ENCODE data around the gene FGD2. TPM values are rescaled to one million over a fixed set of nuclear protein-coding genes. Genes with fewer than 3 reads are reported as not detected.
A peak's percentile ranks its signal among the peaks of the same experiment; 100 is the strongest.

Gene FGD2
- total and polyA plus RNA-seq, 9 of the 15 experiments (the other 6 are each of a cell fraction or from before 2014, with no cell fraction given), result 0.09 TPM; not detected in 8

DNA sequence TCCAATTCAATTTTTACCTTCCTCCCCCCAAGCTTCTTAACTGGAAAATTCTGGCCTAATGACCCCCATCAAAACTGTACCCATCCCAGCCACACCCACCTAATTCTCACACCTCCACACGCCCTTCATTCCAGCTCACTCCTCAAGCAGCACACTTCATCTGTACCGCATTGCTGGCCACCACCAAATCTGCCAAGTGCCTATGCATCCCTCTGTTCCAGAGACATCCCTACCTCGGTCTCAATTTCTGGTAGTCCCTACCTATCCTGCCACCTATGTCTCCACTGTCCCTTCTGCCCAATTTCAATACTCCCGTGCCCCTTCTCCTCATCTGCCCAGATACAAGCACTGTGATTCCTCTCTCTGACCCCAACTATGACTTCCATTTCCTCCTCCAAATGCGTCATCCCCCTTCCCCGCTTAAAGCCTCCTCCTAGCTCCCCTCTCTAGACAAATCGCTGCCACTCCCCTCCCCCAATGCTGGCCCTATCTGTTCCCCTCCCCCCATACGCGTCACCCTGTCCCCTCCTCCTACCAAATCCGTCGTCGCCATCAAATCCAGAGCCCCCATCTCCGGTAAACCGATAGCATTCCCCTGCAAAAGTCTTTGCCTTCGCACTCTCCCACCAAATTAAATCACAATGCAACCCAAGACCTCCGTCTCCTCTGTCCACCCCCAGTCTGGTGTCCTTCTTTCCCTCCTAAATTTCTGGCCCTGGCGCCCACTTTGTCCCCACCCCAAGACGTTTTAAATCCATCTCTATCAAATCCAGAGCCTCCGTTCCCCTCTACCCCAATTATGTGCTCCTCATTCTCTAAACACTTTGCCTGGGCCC is 20.7 kb upstream of the FGD2 start (continued):
- TF ChIP-seq PML (IDR thresholded peaks at IDR 0.05; ENCODE audit: low read length) (peak; percentile 31; the same call in 1 of the 2 replicates), SMARCB1 (IDR thresholded peaks at IDR 0.05; ENCODE audit: insufficient read length, low read depth) (no peak), PREB (CRISPR knock-in tag; IDR thresholded peaks at IDR 0.05) (no peak), PURB (CRISPR knock-in tag; IDR thresholded peaks at IDR 0.05; ENCODE audit: low read depth) (no peak), SMARCE1 (IDR thresholded peaks at IDR 0.05) (no peak; the same call in none of the 2 replicates), ZNF324 (CRISPR knock-in tag; IDR thresholded peaks at IDR 0.05) (no peak), ZNF561 (CRISPR knock-in tag; conservative IDR thresholded peaks at IDR 0.05) (no peak), PRDM10 (IDR thresholded peaks at IDR 0.05; ENCODE audit: partially characterized antibody) (peak; percentile 43), BMI1 (IDR thresholded peaks at IDR 0.05; ENCODE audit: low read length) (no peak), MLX (CRISPR knock-in tag; conservative IDR thresholded peaks at IDR 0.05) (no peak), ZNF354B (CRISPR knock-in tag; IDR thresholded peaks at IDR 0.05) (no peak), SIN3A (IDR thresholded peaks at IDR 0.05; ENCODE audit: borderline replicate concordance in 2 of 2, control insufficient read depth in 1 of 2, low read depth in 2 of 2, low read length in 2 of 2) (no peak), E4F1 (CRISPR knock-in tag; IDR thresholded peaks at IDR 0.05; ENCODE audit: borderline replicate concordance) (no peak), HDAC1 (IDR thresholded peaks at IDR 0.05) (peak in 1 of 2 experiments; percentile 23; a peak in 1 of 4 replicates), FOXK2 (conservative IDR thresholded peaks at IDR 0.05 in 1 of 2, IDR thresholded peaks at IDR 0.05 in 1 of 2; ENCODE audit: low read depth in 2 of 2) (0 out of 4 replicates have a peak, but pooled peaks of 1 of the 2 experiments have one; percentile 19), PHB2 (IDR thresholded peaks at IDR 0.05; ENCODE audit: low read depth) (no peak)
- TF ChIP-seq, protein P1, sequence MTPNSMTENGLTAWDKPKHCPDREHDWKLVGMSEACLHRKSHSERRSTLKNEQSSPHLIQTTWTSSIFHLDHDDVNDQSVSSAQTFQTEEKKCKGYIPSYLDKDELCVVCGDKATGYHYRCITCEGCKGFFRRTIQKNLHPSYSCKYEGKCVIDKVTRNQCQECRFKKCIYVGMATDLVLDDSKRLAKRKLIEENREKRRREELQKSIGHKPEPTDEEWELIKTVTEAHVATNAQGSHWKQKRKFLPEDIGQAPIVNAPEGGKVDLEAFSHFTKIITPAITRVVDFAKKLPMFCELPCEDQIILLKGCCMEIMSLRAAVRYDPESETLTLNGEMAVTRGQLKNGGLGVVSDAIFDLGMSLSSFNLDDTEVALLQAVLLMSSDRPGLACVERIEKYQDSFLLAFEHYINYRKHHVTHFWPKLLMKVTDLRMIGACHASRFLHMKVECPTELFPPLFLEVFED (CRISPR knock-in tag; conservative IDR thresholded peaks at IDR 0.05), result no peak
